ENCODE results near the gene ELL. TPM values are rescaled to one million over a fixed set of nuclear protein-coding genes. Genes with fewer than 3 reads are reported as not detected.
A peak's percentile ranks its signal among the peaks of the same experiment; 100 is the strongest.

Gene ELL
- total RNA-seq, 4 donors from 2014 or later = 9.1 to 35.1 (median 20.1) TPM

- Histone ChIP-seq H3K27me3 (no peaks in the 10 kb centered on the region), H3K36me3 (peaks cover 0 to 20% (median 15%) of the 10 kb centered on the region in 4 donors), H3K4me3 (peak overlapping the region in 3 of 4 donors; percentile 57 to 78 (median 58)), H3K9me3 (no peaks in the 10 kb centered on the region), H3K27ac (replicated peaks in 1 of 4) (peak overlapping the region; percentile 68 to 86 (median 75)), H3K4me1 (peaks cover 32 to 78% (median 63%) of the 10 kb centered on the region in 4 donors)
- 85% methylated on average over 45 of the region's 46 CpGs for WGBS
- no peak for DNase-seq (ENCODE audit: extremely low spot score)
- intact Hi-C loops (cut with DNase I) = no loop called here
- TF ChIP-seq EP300 (IDR thresholded peaks at IDR 0.05) (no peak), CTCF (IDR thresholded peaks at IDR 0.05) (no peak), POLR2AphosphoS5 (IDR thresholded peaks at IDR 0.05) (no peak), POLR2A (IDR thresholded peaks at IDR 0.05; ENCODE audit: low read depth) (no peak)
Observed at GRCh38 chr19:18435842-18436670, 85.8 kb downstream of the ELL start.

- no peak for TF ChIP-seq EP300 (IDR thresholded peaks at IDR 0.05)
- no peak for TF ChIP-seq POLR2AphosphoS5 (IDR thresholded peaks at IDR 0.05)
- peak overlapping the region in 1 of 4 donors; percentile 79 for H3K27ac ChIP-seq (replicated peaks in 1 of 4)
- H3K27me3 ChIP-seq = no peaks in the 10 kb centered on the region
- peaks cover 32 to 84% (median 67%) of the 10 kb centered on the region in 4 donors for H3K4me1 ChIP-seq
- intact Hi-C loops (cut with DNase I) = no loop called here
- H3K36me3 ChIP-seq = peaks cover 0 to 25% (median 20%) of the 10 kb centered on the region in 4 donors
- no peaks in the 10 kb centered on the region for H3K9me3 ChIP-seq
- DNase-seq (ENCODE audit: extremely low spot score) = no peak
- 94% methylated on average over 37 of the region's 49 CpGs for WGBS
- H3K4me3 ChIP-seq = no peak overlapping the region
Observed at GRCh38 chr19:18435178-18435841, 86.6 kb downstream of the ELL start.

- Histone ChIP-seq H3K36me3 (peaks cover 0 to 25% (median 20%) of the 10 kb centered on the region in 4 donors), H3K4me1 (peaks cover 36 to 86% (median 67%) of the 10 kb centered on the region in 4 donors), H3K4me3 (peak overlapping the region; percentile 56 to 65 (median 62)), H3K9me3 (no peaks in the 10 kb centered on the region), H3K27ac (replicated peaks in 1 of 4) (peak overlapping the region; percentile 68 to 79 (median 72)), H3K27me3 (no peaks in the 10 kb centered on the region)
- no peak for TF ChIP-seq CTCF (IDR thresholded peaks at IDR 0.05)
- intact Hi-C loops (cut with DNase I) = no loop called here
- WGBS = 85% methylated on average over 18 of the region's 21 CpGs
- no peak for DNase-seq (ENCODE audit: extremely low spot score)
Observed at GRCh38 chr19:18434411-18435175, 87.3 kb downstream of the ELL start.

- DNase-seq (ENCODE audit: extremely low spot score) = no peak
- peak overlapping the region; percentile 68 to 79 (median 72) for H3K27ac ChIP-seq (replicated peaks in 1 of 4)
- peaks cover 43 to 86% (median 67%) of the 10 kb centered on the region in 4 donors for H3K4me1 ChIP-seq
- no peak for TF ChIP-seq EP300 (IDR thresholded peaks at IDR 0.05)
- no peak for TF ChIP-seq CTCF (IDR thresholded peaks at IDR 0.05)
- no peak for TF ChIP-seq POLR2A (IDR thresholded peaks at IDR 0.05; ENCODE audit: low read depth)
- TF ChIP-seq POLR2AphosphoS5 (IDR thresholded peaks at IDR 0.05) = no peak
- WGBS = 8% methylated on average over 11 of the region's 60 CpGs
- H3K4me3 ChIP-seq = peak overlapping the region; percentile 56 to 65 (median 62)
- no peaks in the 10 kb centered on the region for H3K9me3 ChIP-seq
- H3K27me3 ChIP-seq = no peaks in the 10 kb centered on the region
- H3K36me3 ChIP-seq = peaks cover 0 to 25% (median 20%) of the 10 kb centered on the region in 4 donors
- intact Hi-C loops (cut with DNase I) = no loop called here
Observed at GRCh38 chr19:18433735-18434398, 88.0 kb downstream of the ELL start.
